IMR-90 (cell line): ENCODE data around the gene HRAS. TPM values are rescaled to one million over a fixed set of nuclear protein-coding genes. Genes with fewer than 3 reads are reported as not detected.

Experiments used
- ATAC-seq: fragments of 200-7000 bp; cut with Tn5 transposase; 2 replicates; pipeline ENCODE4 v1.9.1; 2020; ENCODE audit warnings: low read depth, mild to moderate bottlenecking, moderate library complexity
- BruUV-seq: library from RNA; stranded (reverse); fragments of 400-500 nt; replicated peaks from 2 replicates; lab custom pipeline; 2021; lab: Mats Ljungman, UMichigan
- CTCF ChIA-PET: fragments of 300-600 bp; formaldehyde crosslinking; extraction: SDS; loops from one replicate; lab custom pipeline; 2021; ENCODE audit warnings: antibody characterized with exemption; lab: Yijun Ruan, JAX
- POLR2A ChIA-PET: fragments of 300-600 bp; sonication (Branson Sonifier 250); formaldehyde crosslinking; loops from one replicate; lab custom pipeline; 2022; ENCODE audit warnings: antibody characterized with exemption; ENCODE audit not compliant: unreplicated experiment; lab: Charles Lee
- DNase-seq: peaks from one replicate; pipeline ENCODE4 v3.0.0; 2013
- H2AFZ ChIP-seq: replicated peaks from 2 replicates; pipeline ENCODE3; 2013; ENCODE audit warnings: low read length, mild to moderate bottlenecking; ENCODE audit not compliant: poor library complexity
- H2AK5ac ChIP-seq: 2 replicates; pipeline ENCODE4 v1.6.1; 2013; ENCODE audit warnings: low read depth, low read length, inconsistent platforms
- H2AK9ac ChIP-seq: replicated peaks from 2 replicates; pipeline ENCODE3; 2013; ENCODE audit warnings: mild to moderate bottlenecking, low read depth, low read length, moderate library complexity; ENCODE audit not compliant: poor library complexity
- H2BK120ac ChIP-seq: 2 replicates; pipeline ENCODE4 v1.6.1; 2013; ENCODE audit warnings: low read depth, low read length, inconsistent platforms
- H2BK15ac ChIP-seq: 3 replicates; pipeline ENCODE4 v1.6.1; 2013; ENCODE audit warnings: low read depth, low read length, inconsistent platforms
- H2BK20ac ChIP-seq: 2 replicates; pipeline ENCODE4 v1.6.1; 2013; ENCODE audit warnings: low read depth, mild to moderate bottlenecking, inconsistent platforms, low read length, moderate library complexity
- H2BK5ac ChIP-seq: 2 replicates; pipeline ENCODE4 v1.6.1; 2013; ENCODE audit warnings: mild to moderate bottlenecking, low read depth, low read length, inconsistent platforms; ENCODE audit not compliant: poor library complexity, severe bottlenecking
- H3K14ac ChIP-seq: replicated peaks from 2 replicates; pipeline ENCODE4 v1.6.1; 2013; ENCODE audit warnings: low read depth, low read length, inconsistent platforms
- H3K18ac ChIP-seq: 2 replicates; pipeline ENCODE4 v1.6.1; 2013; ENCODE audit warnings: low read depth, low read length, control low read depth
- H3K23ac ChIP-seq: 2 replicates; pipeline ENCODE4 v1.6.1; 2013; ENCODE audit warnings: low read depth, low read length, inconsistent platforms
- H3K27ac ChIP-seq: 2 replicates; pipeline ENCODE4 v1.5.1; 2013; ENCODE audit warnings: mild to moderate bottlenecking, control low read depth, low read length; ENCODE audit not compliant: insufficient read depth
- H3K27me3 ChIP-seq: 2 replicates; pipeline ENCODE4 v1.6.1; 2013; ENCODE audit warnings: low read length; ENCODE audit not compliant: control insufficient read depth, insufficient read depth
- H3K36me3 ChIP-seq: 2 replicates; pipeline ENCODE4 v1.6.1; 2013; ENCODE audit warnings: low read length, mixed read lengths; ENCODE audit not compliant: control insufficient read depth, insufficient read depth
- H3K4ac ChIP-seq: 2 replicates; pipeline ENCODE4 v1.6.1; 2013; ENCODE audit warnings: low read depth, low read length, inconsistent platforms
- H3K4me1 ChIP-seq: 2 replicates; pipeline ENCODE4 v1.6.1; 2013; ENCODE audit warnings: low read length, mixed read lengths; ENCODE audit not compliant: control insufficient read depth, insufficient read depth
- H3K4me2 ChIP-seq: 2 replicates; pipeline ENCODE4 v1.6.1; 2013; ENCODE audit warnings: low read depth, mild to moderate bottlenecking, control low read depth, low read length, moderate library complexity
- H3K4me3 ChIP-seq: 2 replicates; pipeline ENCODE4 v1.5.1; 2013; ENCODE audit warnings: low read depth, mild to moderate bottlenecking, control low read depth, low read length, moderate library complexity; ENCODE audit not compliant: insufficient read depth
- H3K56ac ChIP-seq: 2 replicates; pipeline ENCODE4 v1.6.1; 2013; ENCODE audit warnings: low read length, inconsistent platforms; ENCODE audit not compliant: insufficient read depth; ENCODE audit errors: extremely low read depth
- H3K79me1 ChIP-seq, 2 experiments: 2 replicates each; pipeline ENCODE4 v1.6.1; 2013; ENCODE audit warnings: low read length in 2 of 2, inconsistent platforms in 1 of 2, low read depth in 1 of 2
- H3K9ac ChIP-seq: 2 replicates; pipeline ENCODE4 v1.6.1; 2013; ENCODE audit warnings: low read depth, low read length, control low read depth
- H3K9me1 ChIP-seq: 2 replicates; pipeline ENCODE4 v1.6.1; 2013; ENCODE audit warnings: low read length, inconsistent platforms; ENCODE audit not compliant: insufficient read depth
- H3K9me3 ChIP-seq: 2 replicates; pipeline ENCODE4 v1.6.1; 2013; ENCODE audit warnings: low read length; ENCODE audit not compliant: control insufficient read depth, insufficient read depth
- H4K20me1 ChIP-seq: 2 replicates; pipeline ENCODE4 v1.6.1; 2013; ENCODE audit warnings: low read length, inconsistent platforms; ENCODE audit not compliant: insufficient read depth
- H4K5ac ChIP-seq: 2 replicates; pipeline ENCODE4 v1.6.1; 2013; ENCODE audit warnings: mild to moderate bottlenecking, low read depth, low read length, control low read depth
- H4K8ac ChIP-seq, 2 experiments: 2 replicates each; pipeline ENCODE4 v1.6.1; 2013; ENCODE audit warnings: low read depth in 2 of 2, low read length in 2 of 2, control low read depth in 1 of 2, inconsistent platforms in 1 of 2
- H4K91ac ChIP-seq: 2 replicates; pipeline ENCODE4 v1.6.1; 2013; ENCODE audit warnings: low read depth, low read length, inconsistent platforms; ENCODE audit not compliant: insufficient read depth
- CHD1 ChIP-seq: IDR thresholded peaks from 2 replicates; pipeline ENCODE4 v1.6.1; 2012; ENCODE audit warnings: low read depth, low read length, improper control_type of control experiment
- CTCF ChIP-seq: conservative IDR thresholded peaks from 2 replicates; pipeline ENCODE4 v1.5.1; 2012; ENCODE audit warnings: mild to moderate bottlenecking, low read depth, low read length, improper control_type of control experiment
- ELK1 ChIP-seq: fragments of 150-350 bp; IDR thresholded peaks from 2 replicates; pipeline ENCODE4 v1.6.1; 2016; ENCODE audit warnings: low read depth, mild to moderate bottlenecking, low read length, moderate library complexity, borderline replicate concordance
- FOS ChIP-seq: fragments of 150-350 bp; IDR thresholded peaks from 2 replicates; pipeline ENCODE4 v1.6.1; 2016; ENCODE audit warnings: low read depth, low read length
- POLR2A ChIP-seq: IDR thresholded peaks from 2 replicates; pipeline ENCODE4 v1.6.1; 2012; ENCODE audit warnings: mild to moderate bottlenecking, low read depth, low read length
- RAD21 ChIP-seq: IDR thresholded peaks from 2 replicates; pipeline ENCODE4 v1.6.1; 2012; ENCODE audit warnings: low read length, improper control_type of control experiment
- SMC3 ChIP-seq: fragments of 150-350 bp; IDR thresholded peaks from 2 replicates; pipeline ENCODE4 v1.6.1; 2016; ENCODE audit warnings: low read depth, mild to moderate bottlenecking, antibody characterized with exemption, low read length, moderate library complexity
- WGBS, 2 experiments: methylation state at CpG; one replicate each; pipeline versions ENCODE4 v1.1.5 to v1.1.7; 2013; ENCODE audit warnings: missing lambda C conversion rate in 2 of 2; ENCODE audit not compliant: insufficient read length in 1 of 2; ENCODE audit errors: extremely low coverage in 2 of 2; 5-methylcytosine and 5-hydroxymethylcytosine counted together
- dilution Hi-C: fragments of 300-500 bp; cut with HindIII; formaldehyde crosslinking; loops from one replicate; pipeline ENCODE4 v1.14.3; 2018; ENCODE audit warnings: low sequenced_read_pairs; ENCODE audit not compliant: unreplicated experiment
- in situ Hi-C: fragments of 300-500 bp; cut with MboI; formaldehyde crosslinking; loops from 3 replicates; pipeline ENCODE4 v1.14.3; 2019; ENCODE audit warnings: low sequenced_read_pairs, inconsistent platforms, mixed read lengths
- intact Hi-C: fragments of 100-400 bp; cut with micrococcal nuclease; formaldehyde crosslinking; loops from 2 replicates; pipeline ENCODE4 v1.10.0; 2022
- polyA plus RNA-seq, 3 experiments: library from polyadenylated mRNA; depleted of rRNA; stranded (reverse); fragments of >200 nt; gene quantifications; 2 replicates each; pipeline ENCODE4 v1.2.3, GENCODE V29; 2012; ENCODE audit warnings: low replicate concordance in 1 of 3
- total RNA-seq: library from RNA; depleted of rRNA; stranded (reverse); fragments of >200 nt; gene quantifications from 2 replicates; pipeline ENCODE4 v1.2.3, GENCODE V29; 2012

The HRAS gene
- total and polyA plus RNA-seq, 2 of the 4 experiments (the other 2 are of a cell fraction) = 108 to 123 TPM

GRCh38 chr11:501683-502287 lies 33.6 kb downstream of the HRAS start:
- Histone ChIP-seq H3K4me3 (no peak overlapping the region), H3K4me1 (peaks cover 9% of the 10 kb centered on the region; the same call in 1 of the 2 replicates), H4K5ac (no peak overlapping the region), H3K4ac (no peak overlapping the region), H2BK120ac (no peak overlapping the region), H3K9me3 (peaks cover 2% of the 10 kb centered on the region; the same call in 1 of the 2 replicates), H4K20me1 (peaks cover 18% of the 10 kb centered on the region), H3K79me1 (peaks cover 31 to 85% of the 10 kb centered on the region in 2 experiments), H3K14ac (no peak overlapping the region), H4K91ac (no peak overlapping the region), H3K9me1 (peaks cover 12% of the 10 kb centered on the region), H2AFZ (no peak overlapping the region), H2AK9ac (no peak overlapping the region), H3K4me2 (no peak overlapping the region), H2BK5ac (no peak overlapping the region), H2BK15ac (no peak overlapping the region), H2BK20ac (no peak overlapping the region), H3K23ac (no peak overlapping the region), H3K56ac (no peak overlapping the region), H3K27me3 (no peaks in the 10 kb centered on the region), H3K27ac (no peak overlapping the region), H2AK5ac (no peak overlapping the region), H3K36me3 (peaks cover 50% of the 10 kb centered on the region), H3K9ac (no peak overlapping the region), H3K18ac (no peak overlapping the region), H4K8ac (no peak overlapping the region)
- in situ Hi-C loops (no loop called here), dilution Hi-C loops (no loop called here), intact Hi-C loops (no loop called here)
- BruUV-seq = no TSS peak
- ATAC-seq (no peak), DNase-seq (no peak)
- POLR2A ChIA-PET = no interaction called here
- no peak for TF ChIP-seq POLR2A
- no peak for TF ChIP-seq CTCF
- TF ChIP-seq ELK1 = no peak
- no peak for TF ChIP-seq FOS
- no peak for TF ChIP-seq RAD21
- no peak for TF ChIP-seq CHD1
- TF ChIP-seq SMC3 = no peak
- 83% methylated on average over 5 of the region's 19 CpGs; no CpG with 5 or more reads in 1 of the 2 experiments for WGBS, 2 experiments
- CTCF ChIA-PET = no interaction called here
